ENCODE measurements around the gene MYH6. TPM values are rescaled to one million over a fixed set of nuclear protein-coding genes. Genes with fewer than 3 reads are reported as not detected.

The MYH6 gene
- total and polyA plus RNA-seq, 10 donors, result 0.35 to 0.82 (median 0.40) TPM; not detected in 6

- H3K27ac ChIP-seq, result no peak overlapping the region
- peaks cover 0 to 68% (median 12%) of the 10 kb centered on the region in 7 donors for H3K27me3 ChIP-seq (replicated peaks in 1 of 7)
- no peak overlapping the region for H3K4me3 ChIP-seq
- peaks cover 0 to 12% (median 0%) of the 10 kb centered on the region in 6 donors for H3K36me3 ChIP-seq
- peaks cover 0 to 11% (median 8%) of the 10 kb centered on the region in 6 donors for H3K4me1 ChIP-seq
- TF ChIP-seq CTCF (IDR thresholded peaks at IDR 0.05 in 8 of 11, conservative IDR thresholded peaks at IDR 0.05 in 3 of 11) (no peak), POLR2A (IDR thresholded peaks at IDR 0.05) (no peak), POLR2AphosphoS5 (IDR thresholded peaks at IDR 0.05) (no peak)
- 84 to 90% (median 87%) methylated on average over 8 of the region's 8 CpGs for WGBS, 5 donors
- DNase-seq, result peak; percentile 59
- intact Hi-C loops (cut with DNase I; ENCODE audit: low total_unique reads), result no loop called here
- H3K9me3 ChIP-seq, result no peaks in the 10 kb centered on the region
Observed at GRCh38 chr14:23357261-23357660, 50.8 kb downstream of the MYH6 start.

- Histone ChIP-seq H3K27ac (no peak overlapping the region), H3K36me3 (peaks cover 0 to 12% (median 0%) of the 10 kb centered on the region in 6 donors), H3K9me3 (no peaks in the 10 kb centered on the region), H3K27me3 (replicated peaks in 1 of 7) (peaks cover 0 to 74% (median 18%) of the 10 kb centered on the region in 7 donors), H3K4me3 (no peak overlapping the region), H3K4me1 (peaks cover 0 to 17% (median 14%) of the 10 kb centered on the region in 6 donors)
- WGBS, 5 donors, result 93 to 96% (median 95%) methylated on average over 4 of the region's 4 CpGs
- intact Hi-C loops (cut with DNase I; ENCODE audit: low total_unique reads), result no loop called here
- DNase-seq, result no peak
- TF ChIP-seq POLR2A (IDR thresholded peaks at IDR 0.05) (no peak), CTCF (IDR thresholded peaks at IDR 0.05 in 8 of 11, conservative IDR thresholded peaks at IDR 0.05 in 3 of 11) (no peak), POLR2AphosphoS5 (IDR thresholded peaks at IDR 0.05) (no peak)
Observed at GRCh38 chr14:23356662-23357061, 51.4 kb downstream of the MYH6 start.

GRCh38 chr14:23355871-23356435, 52.1 kb downstream of the MYH6 start:
- no peak overlapping the region for H3K27ac ChIP-seq
- TF ChIP-seq CTCF (IDR thresholded peaks at IDR 0.05 in 8 of 11, conservative IDR thresholded peaks at IDR 0.05 in 3 of 11) (no peak), POLR2AphosphoS5 (IDR thresholded peaks at IDR 0.05) (no peak), POLR2A (IDR thresholded peaks at IDR 0.05) (no peak)
- no peak overlapping the region for H3K4me3 ChIP-seq
- H3K9me3 ChIP-seq, result no peaks in the 10 kb centered on the region
- H3K27me3 ChIP-seq (replicated peaks in 1 of 7), result peaks cover 0 to 81% (median 24%) of the 10 kb centered on the region in 7 donors
- WGBS, 5 donors, result 89 to 93% (median 91%) methylated on average over 6 of the region's 6 CpGs
- peaks cover 0 to 19% (median 16%) of the 10 kb centered on the region in 6 donors for H3K4me1 ChIP-seq
- H3K36me3 ChIP-seq, result peaks cover 0 to 12% (median 0%) of the 10 kb centered on the region in 6 donors
- intact Hi-C loops (cut with DNase I; ENCODE audit: low total_unique reads), result no loop called here
- peak; percentile 33 for DNase-seq

GRCh38 chr14:23354990-23355389, 53.1 kb downstream of the MYH6 start:
- intact Hi-C loops (cut with DNase I; ENCODE audit: low total_unique reads), result no loop called here
- Histone ChIP-seq H3K27ac (no peak overlapping the region), H3K27me3 (replicated peaks in 1 of 7) (peaks cover 0 to 90% (median 24%) of the 10 kb centered on the region in 7 donors), H3K9me3 (no peaks in the 10 kb centered on the region), H3K36me3 (peaks cover 0 to 12% (median 0%) of the 10 kb centered on the region in 6 donors), H3K4me3 (no peak overlapping the region), H3K4me1 (peaks cover 0 to 19% (median 16%) of the 10 kb centered on the region in 6 donors)
- DNase-seq, result no peak
- TF ChIP-seq POLR2A (IDR thresholded peaks at IDR 0.05) (no peak), POLR2AphosphoS5 (IDR thresholded peaks at IDR 0.05) (no peak), CTCF (IDR thresholded peaks at IDR 0.05 in 8 of 11, conservative IDR thresholded peaks at IDR 0.05 in 3 of 11) (no peak)
- 75 to 88% (median 84%) methylated on average over 6 of the region's 6 CpGs for WGBS, 5 donors

Measured in spleen (tissue), 11 donors.